ENCODE results near the gene SLC8A2.

The SLC8A2 gene

GRCh38 chr19:47471733-47472457, at the start of gene SLC8A2:
TSS of gene SLC8A2 (minus strand) at chr19:47471893. CDS start at chr19:47466403, 5,490 bp downstream.
- DNase-seq, result no peak

GRCh38 chr19:47520839-47521238, 49.1 kb upstream of the SLC8A2 start:
- no peak for DNase-seq

GRCh38 chr19:47520343-47520806, 48.7 kb upstream of the SLC8A2 start:
- no peak for DNase-seq

- DNase-seq, result no peak
Observed at GRCh38 chr19:47518854-47519253, 47.2 kb upstream of the SLC8A2 start.

- no peak for DNase-seq
Observed at GRCh38 chr19:47518139-47518538, 46.4 kb upstream of the SLC8A2 start.

GRCh38 chr19:47514869-47515588, 43.3 kb upstream of the SLC8A2 start, which contains the start of gene NAPA:
TSS of gene NAPA (minus strand) at chr19:47515063. CDS start at chr19:47514940, 123 bp downstream.
- peak; percentile 99 for DNase-seq

- no peak for DNase-seq
Observed at GRCh38 chr19:47514151-47514868, 42.6 kb upstream of the SLC8A2 start.

GRCh38 chr19:47512948-47513319, 41.2 kb upstream of the SLC8A2 start:
- no peak for DNase-seq

- DNase-seq, result no peak
Observed at GRCh38 chr19:47512183-47512947, 40.7 kb upstream of the SLC8A2 start.

GRCh38 chr19:47511681-47512080, 40.0 kb upstream of the SLC8A2 start:
- no peak for DNase-seq

GRCh38 chr19:47511128-47511517, 39.4 kb upstream of the SLC8A2 start:
- no peak for DNase-seq

- no peak for DNase-seq
Observed at GRCh38 chr19:47510516-47511127, 38.9 kb upstream of the SLC8A2 start.

- no peak for DNase-seq
Observed at GRCh38 chr19:47509973-47510372, 38.3 kb upstream of the SLC8A2 start.

GRCh38 chr19:47509170-47509847, 37.6 kb upstream of the SLC8A2 start:
- no peak for DNase-seq

- no peak for DNase-seq
Observed at GRCh38 chr19:47508721-47509120, 37.0 kb upstream of the SLC8A2 start.

- DNase-seq, result no peak
Observed at GRCh38 chr19:47507924-47508553, 36.3 kb upstream of the SLC8A2 start.

- DNase-seq, result no peak
Observed at GRCh38 chr19:47507012-47507411, 35.3 kb upstream of the SLC8A2 start.

- DNase-seq, result no peak
Observed at GRCh38 chr19:47506459-47506858, 34.8 kb upstream of the SLC8A2 start.

- DNase-seq, result no peak
Observed at GRCh38 chr19:47505506-47505905, 33.8 kb upstream of the SLC8A2 start.

- DNase-seq, result no peak
Observed at GRCh38 chr19:47503826-47504150, 32.1 kb upstream of the SLC8A2 start.

GRCh38 chr19:47503130-47503825, 31.6 kb upstream of the SLC8A2 start:
- DNase-seq, result no peak
